Lower leg skin (tissue), 3 donors: ENCODE measurements around the gene MACROD1.

Experiments
- POLR2A ChIP-seq, 2 donors: fragments of 450-650 bp; IDR thresholded peaks; one replicate each; pipeline ENCODE4 v1.6.1; 2016 to 2017; ENCODE audit warnings: antibody characterized with exemption in 2 of 2, mild to moderate bottlenecking in 1 of 2, moderate library complexity in 1 of 2
- TF ChIP-seq, protein P1 (sequence below), 3 donors: fragments of 450-650 bp; IDR thresholded peaks; one replicate each; pipeline ENCODE4 v1.5.1; 2016; ENCODE audit warnings: antibody characterized with exemption in 3 of 3, mild to moderate bottlenecking in 3 of 3, moderate library complexity in 2 of 3

DNA sequence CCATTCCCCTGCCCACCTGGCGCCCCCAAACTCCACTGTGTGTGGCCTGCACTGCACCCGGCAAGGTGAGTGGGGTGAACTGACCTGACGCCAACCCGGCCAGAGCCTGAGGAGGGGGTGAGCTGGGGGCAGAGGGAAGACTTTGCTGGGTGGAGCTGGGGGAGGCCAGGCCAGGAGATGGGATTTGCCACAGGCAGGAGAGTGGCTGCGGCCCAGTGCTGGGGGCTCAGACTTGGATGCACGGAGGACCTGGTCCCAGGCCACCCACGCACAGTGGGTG is 148.0 kb downstream of the MACROD1 start:
- TF ChIP-seq, protein P1, sequence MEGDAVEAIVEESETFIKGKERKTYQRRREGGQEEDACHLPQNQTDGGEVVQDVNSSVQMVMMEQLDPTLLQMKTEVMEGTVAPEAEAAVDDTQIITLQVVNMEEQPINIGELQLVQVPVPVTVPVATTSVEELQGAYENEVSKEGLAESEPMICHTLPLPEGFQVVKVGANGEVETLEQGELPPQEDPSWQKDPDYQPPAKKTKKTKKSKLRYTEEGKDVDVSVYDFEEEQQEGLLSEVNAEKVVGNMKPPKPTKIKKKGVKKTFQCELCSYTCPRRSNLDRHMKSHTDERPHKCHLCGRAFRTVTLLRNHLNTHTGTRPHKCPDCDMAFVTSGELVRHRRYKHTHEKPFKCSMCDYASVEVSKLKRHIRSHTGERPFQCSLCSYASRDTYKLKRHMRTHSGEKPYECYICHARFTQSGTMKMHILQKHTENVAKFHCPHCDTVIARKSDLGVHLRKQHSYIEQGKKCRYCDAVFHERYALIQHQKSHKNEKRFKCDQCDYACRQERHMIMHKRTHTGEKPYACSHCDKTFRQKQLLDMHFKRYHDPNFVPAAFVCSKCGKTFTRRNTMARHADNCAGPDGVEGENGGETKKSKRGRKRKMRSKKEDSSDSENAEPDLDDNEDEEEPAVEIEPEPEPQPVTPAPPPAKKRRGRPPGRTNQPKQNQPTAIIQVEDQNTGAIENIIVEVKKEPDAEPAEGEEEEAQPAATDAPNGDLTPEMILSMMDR (IDR thresholded peaks at IDR 0.05), result no peak
- no peak for TF ChIP-seq POLR2A (IDR thresholded peaks at IDR 0.05)
